Fibroblast of lung (primary cell): Measurements from ENCODE around the gene CCNY. TPM values are rescaled to one million over a fixed set of nuclear protein-coding genes. Genes with fewer than 3 reads are reported as not detected.
A peak's percentile ranks its signal among the peaks of the same experiment; 100 is the strongest.

Experiments
- DNase-seq, 2 donors: peaks; one replicate each; pipeline versions ENCODE4 v3.0.0 to v3.0.0-alpha.2; 2010; ENCODE audit warnings: low read depth in 2 of 2
- H2AFZ ChIP-seq: 2 replicates; pipeline ENCODE4 v1.5.1; 2012; ENCODE audit warnings: low read length, control low read depth, inconsistent platforms
- H3K27ac ChIP-seq: 2 replicates; pipeline ENCODE4 v1.5.1; 2011; ENCODE audit warnings: low read length, control low read depth; ENCODE audit not compliant: insufficient read depth
- H3K27me3 ChIP-seq: 2 replicates; pipeline ENCODE4 v1.5.1; 2011; ENCODE audit warnings: mild to moderate bottlenecking, low read length; ENCODE audit not compliant: control insufficient read depth, insufficient read depth
- H3K36me3 ChIP-seq: 2 replicates; pipeline ENCODE4 v1.5.1; 2011; ENCODE audit warnings: low read length; ENCODE audit not compliant: control insufficient read depth, insufficient read depth
- H3K4me1 ChIP-seq: 2 replicates; pipeline ENCODE4 v1.5.1; 2011; ENCODE audit warnings: low read length; ENCODE audit not compliant: control insufficient read depth, insufficient read depth; ENCODE audit errors: extremely low read depth
- H3K4me2 ChIP-seq: 2 replicates; pipeline ENCODE4 v1.5.1; 2011; ENCODE audit warnings: low read length, control low read depth; ENCODE audit not compliant: insufficient read depth; ENCODE audit errors: extremely low read depth
- H3K4me3 ChIP-seq, 4 experiments: fragments of 200-600 bp in 1 of 4; sonication (generic) in 1 of 4; replicated peaks in 1 of 4; 2 replicates each; pipeline ENCODE4 v1.5.1; 2011 to 2016; ENCODE audit warnings: low read length in 4 of 4, low read depth in 3 of 4, mild to moderate bottlenecking in 3 of 4, control low read depth in 2 of 4, inconsistent platforms in 1 of 4, mixed read lengths in 1 of 4; ENCODE audit not compliant: insufficient read depth in 1 of 4; ENCODE audit errors: control extremely low read depth in 1 of 4
- H3K79me2 ChIP-seq: 2 replicates; pipeline ENCODE4 v1.5.1; 2012; ENCODE audit warnings: mild to moderate bottlenecking, low read length, inconsistent platforms; ENCODE audit not compliant: control insufficient read depth, insufficient read depth
- H3K9ac ChIP-seq: 2 replicates; pipeline ENCODE4 v1.5.1; 2011; ENCODE audit warnings: mild to moderate bottlenecking, low read length, control low read depth; ENCODE audit not compliant: insufficient read depth
- H3K9me3 ChIP-seq: 2 replicates; pipeline ENCODE4 v1.5.1; 2012; ENCODE audit warnings: low read depth, low read length; ENCODE audit not compliant: control insufficient read depth, insufficient read depth
- H4K20me1 ChIP-seq: 2 replicates; pipeline ENCODE4 v1.5.1; 2011; ENCODE audit warnings: low read length; ENCODE audit not compliant: control insufficient read depth, insufficient read depth; ENCODE audit errors: extremely low read depth
- EZH2 ChIP-seq: IDR thresholded peaks from 2 replicates; pipeline ENCODE4 v1.5.1; 2012; ENCODE audit warnings: low read length, control low read depth, mild to moderate bottlenecking; ENCODE audit errors: missing control alignments
- polyA minus RNA-seq: library from RNA; depleted of rRNA, polyadenylated mRNA; stranded (reverse); fragments of >200 nt; gene quantifications from 2 replicates; pipeline ENCODE4 v1.2.3, GENCODE V29; 2011; ENCODE audit warnings: low replicate concordance
- polyA plus RNA-seq, 2 donors: library from polyadenylated mRNA; depleted of rRNA in 1 of 2; stranded (reverse) in 1 of 2; unstranded in 1 of 2; fragments of >200 nt; gene quantifications; 2 replicates each; pipeline ENCODE4 v1.2.1, GENCODE V29; 2011 to 2012; ENCODE audit warnings: missing spikeins in 1 of 2
- total RNA-seq: library from RNA; depleted of rRNA; stranded (reverse); fragments of >200 nt; gene quantifications from 2 replicates; pipeline ENCODE4 v1.2.1, GENCODE V29; 2014
- TF ChIP-seq, protein P1 (sequence below), 2 donors: IDR thresholded peaks in 1 of 2; conservative IDR thresholded peaks in 1 of 2; 1 replicate in 1 of 2; 2 replicates in 1 of 2; pipeline ENCODE4 v1.5.1; 2011 to 2012; ENCODE audit warnings: low read length in 2 of 2, control low read depth in 1 of 2, inconsistent platforms in 1 of 2, low read depth in 1 of 2, mild to moderate bottlenecking in 1 of 2

CCNY gene
- total RNA-seq, result 34.7 and 38.5 TPM in 2 replicates
- 66.4 and 74.5 TPM in 2 replicates for polyA plus RNA-seq
- 40.1 and 53.4 TPM in 2 replicates for polyA plus RNA-seq (2012)
- 19.9 and 87.6 TPM in 2 replicates for polyA minus RNA-seq

DNA sequence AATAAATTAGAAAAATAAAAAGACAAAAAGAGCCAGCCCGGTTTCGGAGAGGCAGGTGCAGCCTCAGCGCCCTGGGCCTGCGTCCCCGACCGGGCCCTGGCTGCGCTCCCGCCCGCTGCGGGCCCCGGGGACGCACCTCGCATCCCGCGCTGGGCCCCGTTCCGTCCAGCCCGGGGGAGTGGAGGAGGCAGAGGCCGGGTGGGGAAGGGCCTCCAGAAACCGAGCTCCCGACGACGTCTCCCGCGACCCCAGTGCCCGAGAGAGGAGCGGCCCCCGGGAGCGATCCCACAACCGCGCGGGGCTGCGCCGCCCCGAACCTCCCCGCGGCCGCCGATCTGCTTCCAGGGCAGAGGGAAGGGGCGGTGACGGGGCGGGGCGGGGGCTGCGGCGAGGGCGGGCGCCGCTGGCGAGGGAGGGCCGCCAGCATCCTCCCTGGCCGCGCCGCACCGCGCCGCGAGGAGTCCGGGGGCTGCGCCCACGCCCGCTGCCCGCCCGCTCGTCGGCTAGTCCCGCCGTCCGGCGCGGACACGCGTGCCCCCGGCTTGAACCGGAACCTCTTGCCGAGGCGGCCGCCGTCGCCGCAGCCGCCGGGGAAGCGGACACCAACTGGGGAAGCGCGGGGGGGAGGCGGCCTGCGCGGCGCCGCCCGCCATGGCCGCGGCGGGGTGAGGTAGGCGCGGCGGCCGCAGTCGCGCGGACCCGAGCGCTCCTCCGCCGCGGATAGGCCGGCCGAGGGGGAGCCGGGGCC, at the start of gene CCNY:
CCNY (plus strand) TSS at position 426 of the 748 bp plus-strand sequence. CDS start 545 bp downstream, outside the sequence.
- H2AFZ ChIP-seq, result peak within 1 kb of the TSS; percentile 70
- H3K27ac ChIP-seq, result peak within 1 kb of the TSS; percentile 48
- DNase-seq, result peak; percentile 61 to 68
- H3K4me3 ChIP-seq, result peak within 1 kb of the TSS; percentile 84 to 90 (median 88)
- peaks cover 75% of the 10 kb centered on the region for H3K79me2 ChIP-seq
- peaks cover 14% of the 10 kb centered on the region for H3K4me1 ChIP-seq
- H3K9me3 ChIP-seq, result no peaks in the 10 kb centered on the region
- H3K36me3 ChIP-seq, result no peaks in the 10 kb centered on the region
- H3K27me3 ChIP-seq, result no peaks in the 10 kb centered on the region
- peaks cover 5% of the 10 kb centered on the region for H4K20me1 ChIP-seq
- peak within 1 kb of the TSS; percentile 78 for H3K9ac ChIP-seq
- peak within 1 kb of the TSS; percentile 88 for H3K4me2 ChIP-seq
- TF ChIP-seq, protein P1, sequence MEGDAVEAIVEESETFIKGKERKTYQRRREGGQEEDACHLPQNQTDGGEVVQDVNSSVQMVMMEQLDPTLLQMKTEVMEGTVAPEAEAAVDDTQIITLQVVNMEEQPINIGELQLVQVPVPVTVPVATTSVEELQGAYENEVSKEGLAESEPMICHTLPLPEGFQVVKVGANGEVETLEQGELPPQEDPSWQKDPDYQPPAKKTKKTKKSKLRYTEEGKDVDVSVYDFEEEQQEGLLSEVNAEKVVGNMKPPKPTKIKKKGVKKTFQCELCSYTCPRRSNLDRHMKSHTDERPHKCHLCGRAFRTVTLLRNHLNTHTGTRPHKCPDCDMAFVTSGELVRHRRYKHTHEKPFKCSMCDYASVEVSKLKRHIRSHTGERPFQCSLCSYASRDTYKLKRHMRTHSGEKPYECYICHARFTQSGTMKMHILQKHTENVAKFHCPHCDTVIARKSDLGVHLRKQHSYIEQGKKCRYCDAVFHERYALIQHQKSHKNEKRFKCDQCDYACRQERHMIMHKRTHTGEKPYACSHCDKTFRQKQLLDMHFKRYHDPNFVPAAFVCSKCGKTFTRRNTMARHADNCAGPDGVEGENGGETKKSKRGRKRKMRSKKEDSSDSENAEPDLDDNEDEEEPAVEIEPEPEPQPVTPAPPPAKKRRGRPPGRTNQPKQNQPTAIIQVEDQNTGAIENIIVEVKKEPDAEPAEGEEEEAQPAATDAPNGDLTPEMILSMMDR (conservative IDR thresholded peaks at IDR 0.05 in 1 of 2, IDR thresholded peaks at IDR 0.05 in 1 of 2; ENCODE audit: low read depth in 1 of 2, low read length in 2 of 2), result no peak
- TF ChIP-seq EZH2, result no peak

DNA sequence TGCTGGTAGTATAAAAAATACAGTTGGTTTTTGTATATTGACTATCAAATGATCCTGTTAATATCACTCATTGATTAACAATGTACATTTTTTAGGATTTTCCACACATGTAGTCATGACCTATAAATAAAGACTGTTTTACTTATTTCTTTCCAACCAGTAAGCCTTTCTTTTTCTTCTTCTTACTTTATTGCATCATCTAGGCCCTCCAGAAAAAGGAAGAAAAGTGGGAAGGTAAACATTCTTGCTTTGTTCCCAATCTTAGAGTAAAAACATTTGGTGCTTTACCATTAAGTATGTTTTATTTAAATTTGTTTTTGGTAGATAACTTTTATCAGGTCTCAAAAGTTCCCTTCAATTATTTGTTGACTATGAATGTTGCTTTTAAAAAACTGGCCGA, 47.1 kb upstream of the CCNY start:
- no peaks in the 10 kb centered on the region for H3K36me3 ChIP-seq
- no peak overlapping the region for H3K9ac ChIP-seq
- no peak overlapping the region for H3K4me2 ChIP-seq
- H4K20me1 ChIP-seq, result no peaks in the 10 kb centered on the region
- no peak for DNase-seq
- no peak overlapping the region for H3K4me3 ChIP-seq
- no peaks in the 10 kb centered on the region for H3K79me2 ChIP-seq
- no peak overlapping the region for H3K27ac ChIP-seq
- no peaks in the 10 kb centered on the region for H3K4me1 ChIP-seq
- H3K27me3 ChIP-seq, result no peaks in the 10 kb centered on the region
- no peaks in the 10 kb centered on the region for H3K9me3 ChIP-seq
- H2AFZ ChIP-seq, result no peak overlapping the region
- no peak for TF ChIP-seq EZH2
- TF ChIP-seq, protein P1 (conservative IDR thresholded peaks at IDR 0.05 in 1 of 2, IDR thresholded peaks at IDR 0.05 in 1 of 2; ENCODE audit: low read depth in 1 of 2, low read length in 2 of 2), result no peak

DNA sequence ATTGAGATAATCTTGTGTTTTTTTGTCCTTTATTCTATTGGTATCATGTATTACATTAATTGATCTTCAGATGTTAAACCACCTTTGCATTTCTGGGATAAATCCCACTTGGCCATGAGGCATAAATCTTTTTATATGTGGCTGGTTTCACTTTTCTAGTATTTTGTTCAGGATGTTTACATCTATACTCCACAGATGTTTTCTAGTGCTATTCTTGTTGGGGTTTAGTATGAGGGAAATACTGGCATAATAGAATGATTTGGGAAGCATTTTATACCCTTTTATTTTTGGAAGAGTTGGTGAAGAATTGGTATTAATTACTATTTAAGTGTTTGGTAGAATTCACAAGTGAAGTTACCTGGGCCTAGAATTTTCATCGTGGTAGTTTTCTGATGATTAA, 41.8 kb upstream of the CCNY start:
- Histone ChIP-seq H3K79me2 (no peaks in the 10 kb centered on the region), H3K4me2 (no peak overlapping the region), H3K36me3 (no peaks in the 10 kb centered on the region), H3K27me3 (no peaks in the 10 kb centered on the region), H3K9ac (no peak overlapping the region), H3K9me3 (no peaks in the 10 kb centered on the region), H3K4me3 (no peak overlapping the region), H3K27ac (no peak overlapping the region), H4K20me1 (no peaks in the 10 kb centered on the region), H2AFZ (no peak overlapping the region), H3K4me1 (no peaks in the 10 kb centered on the region)
- TF ChIP-seq, protein P1 (conservative IDR thresholded peaks at IDR 0.05 in 1 of 2, IDR thresholded peaks at IDR 0.05 in 1 of 2; ENCODE audit: low read depth in 1 of 2, low read length in 2 of 2), result no peak
- no peak for TF ChIP-seq EZH2
- DNase-seq, result no peak
